IPS-20b (cell line): ENCODE measurements around the gene STAP2.
"Not testable (repeated sequence)": the region's sequence is repeated elsewhere in the genome, so short reads cannot be mapped to it uniquely, and the experiment has no call there.

Experiments used
- H3K27ac ChIP-seq: one replicate; pipeline ENCODE4 v1.5.1; 2013; ENCODE audit warnings: low read length
- H3K27me3 ChIP-seq: 2 replicates; pipeline ENCODE4 v1.6.1; 2013; ENCODE audit warnings: mild to moderate bottlenecking, low read length, inconsistent platforms; ENCODE audit not compliant: insufficient read depth
- H3K36me3 ChIP-seq: 2 replicates; pipeline ENCODE4 v1.6.1; 2013; ENCODE audit warnings: low read depth, mild to moderate bottlenecking, inconsistent platforms, low read length, moderate library complexity; ENCODE audit not compliant: insufficient read depth
- H3K4me1 ChIP-seq: 2 replicates; pipeline ENCODE4 v1.6.1; 2013; ENCODE audit warnings: mild to moderate bottlenecking, control low read depth, inconsistent platforms, low read length, moderate library complexity; ENCODE audit not compliant: insufficient read depth
- H3K4me3 ChIP-seq: 2 replicates; pipeline ENCODE4 v1.5.1; 2013; ENCODE audit warnings: mild to moderate bottlenecking, low read length, inconsistent platforms
- H3K9ac ChIP-seq: 2 replicates; pipeline ENCODE4 v1.6.1; 2013; ENCODE audit warnings: low read depth, mild to moderate bottlenecking, inconsistent platforms, low read length, moderate library complexity
- H3K9me3 ChIP-seq: 2 replicates; pipeline ENCODE4 v1.6.1; 2013; ENCODE audit warnings: mild to moderate bottlenecking, low read depth, low read length, inconsistent platforms; ENCODE audit not compliant: insufficient read depth

The STAP2 gene

DNA sequence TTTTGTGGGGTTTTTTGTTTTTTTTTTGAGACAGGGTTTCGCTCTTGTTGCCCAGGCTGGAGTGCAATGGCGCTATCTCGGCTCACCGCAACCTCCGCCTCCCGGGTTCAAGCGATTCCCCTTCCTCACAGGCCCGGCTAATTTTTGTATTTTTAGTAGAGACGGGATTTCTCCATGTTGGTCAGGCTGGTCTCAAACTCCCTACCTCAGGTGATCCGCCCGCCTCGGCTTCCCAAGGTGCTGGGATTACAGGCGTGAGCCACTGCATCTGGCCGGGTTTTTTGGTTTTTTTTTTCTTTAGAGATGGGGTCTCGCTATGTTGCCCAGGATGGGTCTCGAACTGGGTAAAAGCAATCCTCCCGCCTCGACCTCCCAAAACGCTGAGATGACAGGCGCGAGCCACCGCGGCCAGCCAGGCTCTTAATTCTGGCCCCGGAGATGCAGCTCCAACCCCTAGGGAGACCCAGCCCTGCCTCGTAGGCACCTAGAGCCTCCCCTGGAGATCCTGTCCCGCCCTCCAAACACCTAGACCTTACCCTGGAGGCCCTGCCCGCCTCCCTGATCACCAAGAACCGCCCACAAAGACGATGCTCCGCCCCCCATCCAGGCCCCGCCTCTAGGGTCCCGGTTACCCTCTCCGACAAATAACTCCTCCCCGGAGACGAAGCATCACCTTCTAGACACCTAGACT is 9.5 kb downstream of the STAP2 start:
- not testable (repeated sequence) for H3K27me3 ChIP-seq, H3K9me3 ChIP-seq, H3K4me1 ChIP-seq, H3K27ac ChIP-seq, H3K36me3 ChIP-seq
- H3K9ac ChIP-seq: peak overlapping the region; percentile 72; the same call in 1 of the 2 replicates
- H3K4me3 ChIP-seq: peak overlapping the region; percentile 87

DNA sequence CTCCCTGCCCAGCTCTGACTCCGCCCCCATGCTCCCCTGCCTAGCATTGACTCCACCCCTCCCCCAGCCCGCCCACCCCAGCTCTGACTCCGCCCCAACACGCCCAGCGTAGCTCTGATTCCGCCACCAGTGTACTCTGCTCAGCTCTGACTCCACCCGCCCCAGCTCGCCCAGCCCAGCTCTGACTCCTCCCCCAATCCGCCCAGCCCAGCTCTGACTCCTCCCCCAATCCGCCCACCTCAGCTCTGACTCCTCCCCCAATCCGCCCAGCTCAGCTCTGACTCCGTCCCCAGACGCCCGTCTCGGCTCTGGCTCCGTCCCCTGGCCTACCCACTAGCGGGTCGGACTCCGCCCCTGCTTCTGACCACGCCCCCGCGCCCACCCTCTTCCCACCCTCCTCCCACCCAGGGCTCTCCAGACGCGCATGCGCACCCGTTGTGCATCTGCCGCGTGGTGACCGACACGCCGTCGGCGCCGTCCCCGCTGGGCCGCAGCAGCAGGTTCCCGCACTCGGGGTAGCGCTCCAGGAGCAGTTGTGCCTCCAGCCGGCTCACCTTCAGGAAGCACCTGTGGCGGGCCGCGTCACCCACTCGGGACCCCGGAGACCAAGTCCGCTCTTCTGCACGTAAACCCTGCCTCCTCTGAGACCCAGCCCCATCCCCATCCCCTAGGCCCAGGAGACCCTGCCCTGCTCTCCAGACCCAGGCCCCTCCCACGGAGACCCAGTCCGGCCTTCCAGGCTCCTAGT is 10.2 kb downstream of the STAP2 start:
- peak overlapping the region; percentile 87 for H3K4me3 ChIP-seq
- H3K27ac ChIP-seq: no peak overlapping the region
- H3K36me3 ChIP-seq: no peaks in the 10 kb centered on the region
- no peaks in the 10 kb centered on the region for H3K27me3 ChIP-seq
- H3K9ac ChIP-seq: peak overlapping the region; percentile 72; the same call in 1 of the 2 replicates
- 0 out of 2 replicates have a peak, but pooled peaks cover 2% of the 10 kb centered on the region for H3K4me1 ChIP-seq
- H3K9me3 ChIP-seq: no peaks in the 10 kb centered on the region

DNA sequence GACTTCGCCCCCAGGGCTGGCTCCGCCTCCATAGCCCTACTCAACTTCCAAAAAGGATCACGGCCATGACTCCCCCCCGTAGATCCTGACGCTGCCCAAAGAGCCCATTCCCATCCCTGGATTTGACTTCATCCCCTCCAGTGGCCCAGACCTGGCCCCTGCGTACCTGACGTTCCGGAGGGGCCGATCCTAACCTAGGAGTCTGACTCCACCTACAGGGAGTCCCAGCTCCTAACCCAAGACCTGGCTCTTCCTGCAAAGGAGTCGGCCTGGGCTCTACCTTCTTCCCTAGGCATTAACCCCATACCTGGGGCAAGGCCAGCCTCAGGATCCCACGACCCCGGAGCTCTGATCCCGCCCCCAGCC is 10.8 kb downstream of the STAP2 start:
- Histone ChIP-seq H3K4me3 (peak overlapping the region; percentile 58), H3K27ac (no peak overlapping the region)

DNA sequence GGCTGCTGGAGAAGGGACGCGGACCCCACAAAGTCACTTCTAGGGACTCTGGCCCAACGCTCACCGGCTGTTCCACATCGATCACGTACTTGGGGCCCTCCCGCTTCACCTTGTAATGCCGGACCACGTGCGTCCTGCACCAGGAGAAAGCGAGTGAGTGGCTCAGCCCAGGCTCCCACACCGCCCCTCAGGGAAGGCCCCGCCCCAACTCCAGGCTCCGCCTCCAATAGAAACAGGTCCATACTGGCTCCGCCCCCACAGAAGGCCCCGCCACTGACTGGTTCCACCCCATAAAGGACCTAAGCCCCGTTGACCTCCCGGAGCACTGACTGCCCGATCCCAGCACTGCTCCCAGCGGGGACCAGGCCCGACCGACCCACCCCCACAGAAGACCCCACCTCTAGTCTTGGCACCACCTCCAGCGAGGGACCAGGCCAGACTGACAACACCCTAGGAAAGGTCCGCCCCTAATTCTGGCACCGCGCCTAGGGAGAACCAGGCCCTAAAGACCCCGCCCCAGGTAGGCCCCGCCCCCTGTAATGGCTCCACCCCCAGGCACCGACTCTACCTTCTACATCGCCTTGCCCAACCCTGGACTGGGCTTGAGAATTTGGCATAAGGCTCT is 11.3 kb downstream of the STAP2 start:
- Histone ChIP-seq H3K9me3 (no peaks in the 10 kb centered on the region), H3K27ac (no peak overlapping the region), H3K9ac (peak overlapping the region; percentile 55; the same call in 1 of the 2 replicates), H3K4me3 (peak overlapping the region; percentile 61), H3K36me3 (no peaks in the 10 kb centered on the region), H3K27me3 (no peaks in the 10 kb centered on the region), H3K4me1 (0 out of 2 replicates have a peak, but pooled peaks cover 2% of the 10 kb centered on the region)

More for the DNA sequence above, 10.8 kb downstream of the STAP2 start:
- Histone ChIP-seq H3K9ac (no peak overlapping the region), H3K4me1 (0 out of 2 replicates have a peak, but pooled peaks cover 2% of the 10 kb centered on the region), H3K36me3 (no peaks in the 10 kb centered on the region), H3K9me3 (no peaks in the 10 kb centered on the region), H3K27me3 (no peaks in the 10 kb centered on the region)

DNA sequence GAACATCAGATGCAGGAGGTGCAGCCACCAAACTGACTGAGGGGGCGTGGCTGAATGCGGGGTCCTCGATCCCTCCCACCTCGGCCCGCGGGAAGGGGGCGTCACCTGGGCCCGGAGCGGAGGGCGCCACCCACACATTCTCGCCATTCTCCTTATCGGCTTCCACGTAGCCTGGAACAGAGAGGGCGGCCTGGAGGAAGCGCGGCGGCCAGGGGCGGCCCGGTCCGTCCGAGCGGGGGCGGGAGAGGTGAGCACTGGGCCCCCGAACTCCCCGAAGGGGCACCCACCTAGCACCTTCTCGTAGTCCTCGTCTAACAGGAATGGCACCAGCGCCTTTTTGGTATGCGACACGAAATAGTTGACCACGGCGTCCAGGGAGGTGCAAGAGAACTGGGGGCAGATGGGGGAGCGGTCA is 11.8 kb downstream of the STAP2 start:
- Histone ChIP-seq H3K27me3 (no peaks in the 10 kb centered on the region), H3K9me3 (no peaks in the 10 kb centered on the region), H3K4me3 (peak overlapping the region; percentile 61), H3K9ac (peak overlapping the region; percentile 55; the same call in 1 of the 2 replicates), H3K4me1 (0 out of 2 replicates have a peak, but pooled peaks cover 2% of the 10 kb centered on the region), H3K36me3 (no peaks in the 10 kb centered on the region), H3K27ac (no peak overlapping the region)

DNA sequence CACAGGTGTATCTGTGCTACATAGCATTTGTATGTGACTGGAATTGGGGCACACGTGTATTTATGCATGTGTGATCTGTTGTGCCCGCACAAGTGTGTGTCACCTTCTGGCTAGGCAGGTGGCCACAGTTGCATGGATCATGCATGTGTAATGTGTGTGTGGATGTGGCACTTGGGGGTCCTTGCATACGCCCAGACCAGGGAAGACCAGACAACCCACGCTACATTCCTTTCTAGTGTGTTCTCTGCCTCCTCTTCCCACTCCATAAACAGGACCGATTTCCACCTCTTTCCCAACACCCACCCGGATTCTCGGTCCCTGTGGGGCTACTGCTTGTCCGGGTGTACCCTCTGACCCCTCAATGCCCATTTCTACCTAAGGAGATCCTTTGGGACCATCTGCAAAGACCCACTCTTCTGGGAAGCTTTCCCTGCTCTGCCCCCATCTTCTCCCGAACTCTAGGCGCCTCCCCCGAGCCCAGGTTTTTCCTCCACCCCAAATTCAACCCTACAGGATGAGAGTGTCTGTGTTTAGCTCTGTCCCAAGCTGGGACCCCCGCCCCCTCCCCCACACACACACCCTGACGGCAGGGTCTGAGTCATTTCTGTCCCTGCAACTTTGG is 12.3 kb downstream of the STAP2 start:
- Histone ChIP-seq H3K9me3 (no peaks in the 10 kb centered on the region), H3K4me1 (0 out of 2 replicates have a peak, but pooled peaks cover 2% of the 10 kb centered on the region), H3K4me3 (peak overlapping the region; percentile 61; the same call in 1 of the 2 replicates), H3K36me3 (no peaks in the 10 kb centered on the region), H3K27ac (no peak overlapping the region), H3K27me3 (no peaks in the 10 kb centered on the region), H3K9ac (no peak overlapping the region)

DNA sequence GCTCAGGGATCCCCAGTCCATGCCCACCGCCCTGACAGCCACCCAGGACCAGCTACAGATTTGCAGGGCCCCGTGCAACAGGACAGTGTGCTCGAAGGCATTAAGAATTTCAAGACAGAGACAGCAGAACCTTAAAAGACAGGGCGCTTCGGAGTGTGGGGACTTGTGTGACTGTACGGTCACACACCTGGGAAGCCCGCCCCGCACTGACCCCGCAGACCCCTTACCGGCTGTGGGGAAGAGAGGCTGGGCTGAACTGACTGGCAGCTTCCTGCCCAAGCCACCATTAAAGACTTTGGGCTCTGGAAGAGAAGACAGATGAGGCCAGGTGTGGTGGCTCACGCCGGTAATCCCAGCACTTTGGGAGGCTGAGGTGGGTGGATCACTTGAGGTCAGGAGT is 14.4 kb downstream of the STAP2 start:
- H3K4me1 ChIP-seq: 0 out of 2 replicates have a peak, but pooled peaks cover 2% of the 10 kb centered on the region
- no peak overlapping the region for H3K9ac ChIP-seq
- H3K4me3 ChIP-seq: no peak overlapping the region
- H3K36me3 ChIP-seq: no peaks in the 10 kb centered on the region
- H3K9me3 ChIP-seq: peaks cover 15% of the 10 kb centered on the region
- H3K27me3 ChIP-seq: no peaks in the 10 kb centered on the region
- H3K27ac ChIP-seq: no peak overlapping the region

DNA sequence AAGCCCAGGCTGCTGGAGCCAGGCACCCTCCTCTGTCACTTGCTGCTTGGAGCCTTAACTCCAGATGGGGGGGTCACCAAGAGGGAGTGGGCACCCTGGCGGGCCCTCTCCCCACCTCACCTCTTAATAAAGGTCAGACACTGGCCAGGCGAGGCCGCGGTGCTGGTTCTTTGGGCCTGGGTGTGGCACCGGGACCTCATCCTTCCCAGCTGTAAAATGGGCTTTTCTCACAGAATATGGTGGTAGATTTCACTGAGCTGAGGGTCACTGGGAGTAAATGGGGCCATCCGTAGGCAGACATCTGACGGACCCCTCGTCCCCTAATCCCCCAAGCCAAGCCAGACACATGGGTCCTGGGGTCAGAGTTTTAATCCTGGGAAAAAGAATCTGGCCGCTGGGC is 14.9 kb downstream of the STAP2 start:
- peaks cover 20% of the 10 kb centered on the region for H3K9me3 ChIP-seq

DNA sequence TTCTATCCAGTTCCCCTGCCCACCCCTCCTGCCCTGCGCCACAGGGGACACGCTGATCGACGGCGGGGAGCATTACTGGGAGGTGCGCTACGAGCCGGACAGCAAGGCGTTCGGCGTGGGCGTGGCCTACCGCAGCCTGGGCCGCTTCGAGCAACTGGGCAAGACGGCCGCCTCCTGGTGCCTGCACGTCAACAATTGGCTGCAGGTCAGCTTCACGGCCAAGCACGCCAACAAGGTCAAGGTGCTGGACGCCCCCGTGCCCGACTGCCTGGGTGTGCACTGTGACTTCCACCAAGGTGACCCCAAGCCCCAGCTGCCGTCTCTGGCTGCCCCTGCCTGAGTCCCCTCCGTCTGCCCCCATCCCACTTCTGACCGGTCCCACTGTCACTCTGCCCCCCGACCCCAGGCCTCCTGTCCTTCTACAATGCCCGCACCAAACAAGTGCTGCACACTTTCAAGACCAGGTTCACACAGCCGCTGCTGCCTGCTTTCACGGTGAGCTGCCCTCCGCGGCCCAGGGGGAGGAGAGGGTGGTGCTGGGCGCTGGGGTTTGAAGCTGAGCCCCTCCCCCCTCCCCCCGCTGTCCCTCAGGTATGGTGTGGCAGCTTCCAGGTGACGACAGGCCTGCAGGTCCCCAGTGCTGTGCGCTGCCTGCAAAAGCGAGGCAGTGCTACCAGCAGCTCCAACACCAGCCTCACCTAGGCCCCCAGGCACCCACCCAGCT is 15.5 kb downstream of the STAP2 start:
- no peaks in the 10 kb centered on the region for H3K27me3 ChIP-seq
- no peak overlapping the region for H3K27ac ChIP-seq
- peaks cover 11% of the 10 kb centered on the region; the same call in 1 of the 2 replicates for H3K36me3 ChIP-seq
- 0 out of 2 replicates have a peak, but pooled peaks cover 2% of the 10 kb centered on the region for H3K4me1 ChIP-seq
- no peak overlapping the region for H3K4me3 ChIP-seq
- H3K9me3 ChIP-seq: peaks cover 20% of the 10 kb centered on the region
- no peak overlapping the region for H3K9ac ChIP-seq

More for the DNA sequence above, 14.9 kb downstream of the STAP2 start:
- no peak overlapping the region for H3K27ac ChIP-seq
- H3K27me3 ChIP-seq: no peaks in the 10 kb centered on the region
- H3K4me3 ChIP-seq: no peak overlapping the region
- 0 out of 2 replicates have a peak, but pooled peaks cover 2% of the 10 kb centered on the region for H3K4me1 ChIP-seq
- peaks cover 5% of the 10 kb centered on the region; the same call in 1 of the 2 replicates for H3K36me3 ChIP-seq
- H3K9ac ChIP-seq: no peak overlapping the region

DNA sequence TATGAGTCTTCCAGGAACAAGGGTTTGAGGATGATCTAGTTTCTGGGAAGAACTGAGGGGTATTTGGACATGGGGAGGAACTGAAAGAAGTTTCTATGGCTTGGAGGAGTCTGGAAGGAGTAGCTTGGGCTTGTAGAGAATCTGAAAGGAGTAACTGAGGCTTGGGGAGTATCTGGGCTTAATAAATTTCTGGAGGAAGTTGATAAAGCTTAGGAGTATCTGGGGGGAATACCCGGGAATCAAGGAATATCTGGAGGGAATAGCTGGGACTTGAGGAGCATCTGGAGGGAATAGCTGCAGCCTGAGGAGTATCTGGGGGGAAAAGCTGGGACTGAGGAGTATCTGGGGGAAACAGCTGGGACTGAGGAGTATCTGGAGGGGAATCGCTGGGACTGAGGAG is 18.2 kb downstream of the STAP2 start:
- Histone ChIP-seq H3K36me3 (peaks cover 21% of the 10 kb centered on the region; the same call in 1 of the 2 replicates), H3K4me1 (no peaks in the 10 kb centered on the region), H3K9ac (no peak overlapping the region)

More for the DNA sequence above, 18.2 kb downstream of the STAP2 start:
- no peak overlapping the region for H3K4me3 ChIP-seq
- no peak overlapping the region for H3K27ac ChIP-seq
- H3K27me3 ChIP-seq: no peaks in the 10 kb centered on the region
- peaks cover 20% of the 10 kb centered on the region for H3K9me3 ChIP-seq
